Panc1 (cell line): ENCODE results near the gene CWF19L1. TPM values are rescaled to one million over a fixed set of nuclear protein-coding genes. Genes with fewer than 3 reads are reported as not detected.

ENCODE experiments used
- ATAC-seq: fragments of 200-7000 bp; cut with Tn5 transposase; 2 replicates; pipeline ENCODE4 v1.9.1; 2020; ENCODE audit warnings: mild to moderate bottlenecking, moderate library complexity
- BruUV-seq: library from RNA; stranded (reverse); fragments of 400-500 nt; replicated peaks from 2 replicates; lab custom pipeline; 2021; lab: Mats Ljungman, UMichigan
- CTCF ChIA-PET: fragments of 300-600 bp; sonication (Branson Sonifier 250); formaldehyde crosslinking; loops from one replicate; lab custom pipeline; 2022; ENCODE audit warnings: antibody characterized with exemption; lab: Charles Lee
- POLR2A ChIA-PET: fragments of 300-600 bp; sonication (Branson Sonifier 250); formaldehyde crosslinking; loops from one replicate; lab custom pipeline; 2022; ENCODE audit warnings: antibody characterized with exemption; lab: Charles Lee
- DNase-seq: peaks from one replicate; pipeline ENCODE4 v3.0.0-alpha.2; 2010; ENCODE audit warnings: low read depth, low spot score
- H3K27ac ChIP-seq: 2 replicates; pipeline ENCODE4 v1.5.1; 2011; ENCODE audit warnings: mild to moderate bottlenecking, low read length, inconsistent platforms
- H3K27me3 ChIP-seq: fragments of 200-500 bp; sonication (Bioruptor generic); 2 replicates; pipeline ENCODE4 v1.6.0; 2014; ENCODE audit warnings: low read length, inconsistent platforms; ENCODE audit not compliant: control insufficient read depth, insufficient read depth
- H3K36me3 ChIP-seq: fragments of 200-500 bp; sonication (Bioruptor generic); 2 replicates; pipeline ENCODE4 v1.5.1; 2014; ENCODE audit warnings: inconsistent platforms, mild to moderate bottlenecking, low read length, moderate library complexity; ENCODE audit not compliant: control insufficient read depth, insufficient read depth
- H3K4me1 ChIP-seq: 2 replicates; pipeline ENCODE4 v1.5.1; 2011; ENCODE audit warnings: inconsistent platforms, mild to moderate bottlenecking, low read length, moderate library complexity; ENCODE audit not compliant: control insufficient read depth, insufficient read depth
- H3K4me3 ChIP-seq, 2 experiments: 2 replicates each; pipeline ENCODE4 v1.5.1; 2011 to 2012; ENCODE audit warnings: low read depth in 2 of 2, low read length in 2 of 2, mild to moderate bottlenecking in 2 of 2, inconsistent platforms in 1 of 2, moderate library complexity in 1 of 2
- H3K9me3 ChIP-seq: fragments of 200-500 bp; sonication (Bioruptor generic); 2 replicates; pipeline ENCODE4 v1.5.1; 2014; ENCODE audit warnings: low read depth, mild to moderate bottlenecking, inconsistent platforms, low read length, moderate library complexity; ENCODE audit not compliant: control insufficient read depth, insufficient read depth
- CTCF ChIP-seq: fragments of 450-650 bp; IDR thresholded peaks from 2 replicates; pipeline ENCODE4 v1.5.1; 2017; ENCODE audit warnings: mild to moderate bottlenecking
- POLR2AphosphoS5 ChIP-seq: IDR thresholded peaks from 2 replicates; pipeline ENCODE4 v1.6.1; 2012; ENCODE audit warnings: mild to moderate bottlenecking, low read depth, low read length, moderate library complexity
- REST ChIP-seq, 2 experiments: IDR thresholded peaks; 2 replicates each; pipeline ENCODE4 v1.6.1; 2011 to 2012; ENCODE audit warnings: low read depth in 2 of 2, control low read depth in 1 of 2, low read length in 1 of 2, mild to moderate bottlenecking in 1 of 2, moderate library complexity in 1 of 2; ENCODE audit not compliant: insufficient read depth in 1 of 2
- SIN3A ChIP-seq: IDR thresholded peaks from 2 replicates; pipeline ENCODE4 v1.6.1; 2012; ENCODE audit warnings: low read depth, mild to moderate bottlenecking, low read length, moderate library complexity, borderline replicate concordance; ENCODE audit not compliant: insufficient read depth
- TCF7L2 ChIP-seq: IDR thresholded peaks from 2 replicates; pipeline ENCODE4 v1.6.1; 2011; ENCODE audit warnings: mild to moderate bottlenecking, low read depth, low read length, inconsistent platforms
- in situ Hi-C: cut with HindIII; loops from 2 replicates; pipeline ENCODE4 v1.10.0; 2016; ENCODE audit warnings: low sequenced_read_pairs, low pct_unique_long_range_greater_than_20kb
- intact Hi-C: fragments of 100-400 bp; cut with micrococcal nuclease; formaldehyde crosslinking; loops from one replicate; pipeline ENCODE4 v1.10.0; 2022; ENCODE audit not compliant: unreplicated experiment
- total RNA-seq: library from RNA; stranded (reverse); gene quantifications from one replicate; pipeline ENCODE4 v1.2.1, GENCODE V29; 2021; ENCODE audit not compliant: unreplicated experiment

The CWF19L1 gene
- total RNA-seq, 1 experiment from 2014 or later = 33.4 TPM

DNA sequence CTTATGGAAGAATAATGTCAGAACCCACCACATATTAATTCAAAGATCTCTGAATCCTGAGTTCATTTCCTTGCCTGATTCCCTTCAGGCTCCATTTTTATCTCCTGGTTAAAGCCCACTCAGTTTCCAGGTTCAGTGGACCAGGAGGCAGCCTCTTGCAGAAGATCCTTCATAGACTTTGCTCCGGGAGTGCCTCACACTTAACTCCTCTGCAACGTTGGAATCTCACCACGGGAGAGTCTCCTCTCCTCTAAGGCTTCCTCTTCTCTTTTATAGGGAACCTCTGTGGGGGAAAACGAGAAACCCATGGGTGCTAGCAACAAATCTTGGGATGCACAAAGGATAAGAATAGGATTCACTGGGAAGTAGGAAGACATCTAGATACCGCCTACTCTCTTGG lies 20.8 kb upstream of the CWF19L1 start:
- no peak for ATAC-seq
- Histone ChIP-seq H3K27me3 (peaks cover 6% of the 10 kb centered on the region), H3K36me3 (no peaks in the 10 kb centered on the region; the same call in 1 of the 2 replicates), H3K4me1 (peaks cover 13% of the 10 kb centered on the region), H3K27ac (no peak overlapping the region), H3K9me3 (no peaks in the 10 kb centered on the region), H3K4me3 (no peak overlapping the region)
- intact Hi-C loops (no loop called here), in situ Hi-C loops (no loop called here)
- ChIA-PET CTCF (no interaction called here), POLR2A (interaction anchor here (0.6 kb wide), 1 partner anchor 459 kb away, joined by 7 read pairs; no protein-coding TSS in a partner anchor)
- no TSS peak for BruUV-seq
- DNase-seq = no peak
- TF ChIP-seq CTCF (no peak), POLR2AphosphoS5 (no peak), REST (IDR thresholded peaks at IDR 0.05; ENCODE audit: insufficient read depth in 1 of 2, low read depth in 2 of 2, low read length in 1 of 2) (no peak), TCF7L2 (no peak), SIN3A (no peak)

GRCh38 chr10:100287756-100288155 lies 20.3 kb upstream of the CWF19L1 start:
- TF ChIP-seq POLR2AphosphoS5 = no peak
- no peak for TF ChIP-seq SIN3A
- Histone ChIP-seq H3K27ac (no peak overlapping the region), H3K9me3 (no peaks in the 10 kb centered on the region), H3K4me1 (peaks cover 13% of the 10 kb centered on the region), H3K36me3 (no peaks in the 10 kb centered on the region; the same call in 1 of the 2 replicates), H3K4me3 (no peak overlapping the region), H3K27me3 (peaks cover 6% of the 10 kb centered on the region)
- no peak for ATAC-seq
- intact Hi-C loops = no loop called here
- ChIA-PET POLR2A (interaction anchor here (0.6 kb wide), 1 partner anchor 460 kb away, joined by 7 read pairs; no protein-coding TSS in a partner anchor), CTCF (no interaction called here)
- in situ Hi-C loops = no loop called here
- no peak for DNase-seq
- BruUV-seq = no TSS peak
